Cardiac fibroblast (primary cell): ENCODE data around the gene SLC9A6.
"Not testable (repeated sequence)": the region's sequence is repeated elsewhere in the genome, so short reads cannot be mapped to it uniquely, and the experiment has no call there.

Source experiments
- DNase-seq, 2 donors: peaks; one replicate each; pipeline versions ENCODE4 v3.0.0 to v3.0.0-alpha.2; 2010; ENCODE audit warnings: low read depth in 2 of 2
- H3K4me3 ChIP-seq, 2 donors: replicated peaks in 1 of 2; 1 replicate in 1 of 2; 2 replicates in 1 of 2; pipeline ENCODE4 v1.5.1; 2011; ENCODE audit warnings: low read depth in 2 of 2, low read length in 2 of 2, mild to moderate bottlenecking in 2 of 2, moderate library complexity in 1 of 2
- CTCF ChIP-seq: IDR thresholded peaks from one replicate; pipeline ENCODE4 v1.5.1; 2011; ENCODE audit warnings: low read depth, mild to moderate bottlenecking, low read length, inconsistent platforms

SLC9A6 gene

GRCh38 chrX:136064661-136065043 lies 79.4 kb downstream of the SLC9A6 start:
- H3K4me3 ChIP-seq = no peak overlapping the region
- DNase-seq = no peak
- no peak for TF ChIP-seq CTCF

- peak; percentile 64 to 77 for DNase-seq
- no peak for TF ChIP-seq CTCF
- no peak overlapping the region for H3K4me3 ChIP-seq
Observed at GRCh38 chrX:136065044-136065671, 79.9 kb downstream of the SLC9A6 start.

GRCh38 chrX:136067097-136067496 lies 81.9 kb downstream of the SLC9A6 start:
- no peak for DNase-seq
- no peak for TF ChIP-seq CTCF

GRCh38 chrX:136067966-136068365 lies 82.7 kb downstream of the SLC9A6 start:
- no peak for DNase-seq
- no peak overlapping the region for H3K4me3 ChIP-seq
- TF ChIP-seq CTCF = no peak

More at GRCh38 chrX:136067097-136067496, 81.9 kb downstream of the SLC9A6 start:
- H3K4me3 ChIP-seq = no peak overlapping the region

- TF ChIP-seq CTCF = no peak
- DNase-seq = no peak
- H3K4me3 ChIP-seq = no peak overlapping the region
Observed at GRCh38 chrX:136076942-136077341, 91.7 kb downstream of the SLC9A6 start.

GRCh38 chrX:136080766-136081165 lies 95.5 kb downstream of the SLC9A6 start:
- no peak overlapping the region for H3K4me3 ChIP-seq
- DNase-seq = no peak
- no peak for TF ChIP-seq CTCF

GRCh38 chrX:136086521-136086920 lies 101.3 kb downstream of the SLC9A6 start:
- peak; percentile 5 to 27 for DNase-seq
- TF ChIP-seq CTCF = no peak
- no peak overlapping the region for H3K4me3 ChIP-seq

GRCh38 chrX:136091898-136092297 lies 106.7 kb downstream of the SLC9A6 start:
- not testable (repeated sequence) for H3K4me3 ChIP-seq, DNase-seq
